Measurements from ENCODE around the gene CTDSPL.

DNA sequence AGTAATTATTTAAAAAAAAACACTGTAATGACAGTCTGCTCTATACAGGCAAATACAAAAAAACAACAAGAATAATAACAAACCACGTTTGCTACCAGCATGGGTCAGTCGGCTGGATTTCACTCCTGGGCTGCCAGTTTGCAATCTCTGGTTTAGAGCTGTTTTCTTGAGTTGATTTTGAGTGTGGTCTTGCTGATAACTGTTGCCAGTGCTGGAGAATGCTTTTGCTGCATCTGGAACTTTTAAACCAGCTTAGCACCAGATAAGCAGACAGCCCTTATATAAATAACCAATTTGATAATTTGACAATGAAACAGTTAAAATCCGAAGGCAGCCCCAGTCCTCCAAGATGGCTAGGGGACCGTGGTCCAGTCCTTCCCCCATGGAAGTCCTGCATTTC, 14.0 kb upstream of the CTDSPL start:
- TF ChIP-seq POLR2A (IDR thresholded peaks at IDR 0.05; ENCODE audit: borderline replicate concordance, extremely low read depth, insufficient read depth, insufficient read length) (no peak), ZNF274 (IDR thresholded peaks at IDR 0.05; ENCODE audit: low read depth, low read length) (no peak), YY1 (IDR thresholded peaks at IDR 0.05; ENCODE audit: extremely low read depth, insufficient replicate concordance, low read depth, low read length) (no peak), EZH2 (IDR thresholded peaks at IDR 0.05) (no peak), POLR2AphosphoS5 (IDR thresholded peaks at IDR 0.05; ENCODE audit: low read depth, low read length) (no peak), CEBPB (IDR thresholded peaks at IDR 0.05; ENCODE audit: low read depth) (no peak), JUND (IDR thresholded peaks at IDR 0.05) (no peak), EZH2phosphoT487 (IDR thresholded peaks at IDR 0.05; ENCODE audit: borderline replicate concordance) (no peak), FOSL1 (IDR thresholded peaks at IDR 0.05; ENCODE audit: low read depth) (no peak), SRF (IDR thresholded peaks at IDR 0.05; ENCODE audit: low read depth) (no peak)
- TF ChIP-seq, protein P1, sequence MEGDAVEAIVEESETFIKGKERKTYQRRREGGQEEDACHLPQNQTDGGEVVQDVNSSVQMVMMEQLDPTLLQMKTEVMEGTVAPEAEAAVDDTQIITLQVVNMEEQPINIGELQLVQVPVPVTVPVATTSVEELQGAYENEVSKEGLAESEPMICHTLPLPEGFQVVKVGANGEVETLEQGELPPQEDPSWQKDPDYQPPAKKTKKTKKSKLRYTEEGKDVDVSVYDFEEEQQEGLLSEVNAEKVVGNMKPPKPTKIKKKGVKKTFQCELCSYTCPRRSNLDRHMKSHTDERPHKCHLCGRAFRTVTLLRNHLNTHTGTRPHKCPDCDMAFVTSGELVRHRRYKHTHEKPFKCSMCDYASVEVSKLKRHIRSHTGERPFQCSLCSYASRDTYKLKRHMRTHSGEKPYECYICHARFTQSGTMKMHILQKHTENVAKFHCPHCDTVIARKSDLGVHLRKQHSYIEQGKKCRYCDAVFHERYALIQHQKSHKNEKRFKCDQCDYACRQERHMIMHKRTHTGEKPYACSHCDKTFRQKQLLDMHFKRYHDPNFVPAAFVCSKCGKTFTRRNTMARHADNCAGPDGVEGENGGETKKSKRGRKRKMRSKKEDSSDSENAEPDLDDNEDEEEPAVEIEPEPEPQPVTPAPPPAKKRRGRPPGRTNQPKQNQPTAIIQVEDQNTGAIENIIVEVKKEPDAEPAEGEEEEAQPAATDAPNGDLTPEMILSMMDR (IDR thresholded peaks at IDR 0.05 in 2 of 3, conservative IDR thresholded peaks at IDR 0.05 in 1 of 3; ENCODE audit: borderline replicate concordance in 1 of 3, insufficient read depth in 1 of 3, low read depth in 2 of 3, low read length in 2 of 3): no peak
- TF ChIP-seq, protein P2, sequence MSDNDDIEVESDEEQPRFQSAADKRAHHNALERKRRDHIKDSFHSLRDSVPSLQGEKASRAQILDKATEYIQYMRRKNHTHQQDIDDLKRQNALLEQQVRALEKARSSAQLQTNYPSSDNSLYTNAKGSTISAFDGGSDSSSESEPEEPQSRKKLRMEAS (IDR thresholded peaks at IDR 0.05): no peak
- TF ChIP-seq, protein P3, sequence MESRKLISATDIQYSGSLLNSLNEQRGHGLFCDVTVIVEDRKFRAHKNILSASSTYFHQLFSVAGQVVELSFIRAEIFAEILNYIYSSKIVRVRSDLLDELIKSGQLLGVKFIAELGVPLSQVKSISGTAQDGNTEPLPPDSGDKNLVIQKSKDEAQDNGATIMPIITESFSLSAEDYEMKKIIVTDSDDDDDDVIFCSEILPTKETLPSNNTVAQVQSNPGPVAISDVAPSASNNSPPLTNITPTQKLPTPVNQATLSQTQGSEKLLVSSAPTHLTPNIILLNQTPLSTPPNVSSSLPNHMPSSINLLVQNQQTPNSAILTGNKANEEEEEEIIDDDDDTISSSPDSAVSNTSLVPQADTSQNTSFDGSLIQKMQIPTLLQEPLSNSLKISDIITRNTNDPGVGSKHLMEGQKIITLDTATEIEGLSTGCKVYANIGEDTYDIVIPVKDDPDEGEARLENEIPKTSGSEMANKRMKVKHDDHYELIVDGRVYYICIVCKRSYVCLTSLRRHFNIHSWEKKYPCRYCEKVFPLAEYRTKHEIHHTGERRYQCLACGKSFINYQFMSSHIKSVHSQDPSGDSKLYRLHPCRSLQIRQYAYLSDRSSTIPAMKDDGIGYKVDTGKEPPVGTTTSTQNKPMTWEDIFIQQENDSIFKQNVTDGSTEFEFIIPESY (IDR thresholded peaks at IDR 0.05; ENCODE audit: extremely low read depth, insufficient replicate concordance, low read length): no peak
- TF ChIP-seq, protein P4, sequence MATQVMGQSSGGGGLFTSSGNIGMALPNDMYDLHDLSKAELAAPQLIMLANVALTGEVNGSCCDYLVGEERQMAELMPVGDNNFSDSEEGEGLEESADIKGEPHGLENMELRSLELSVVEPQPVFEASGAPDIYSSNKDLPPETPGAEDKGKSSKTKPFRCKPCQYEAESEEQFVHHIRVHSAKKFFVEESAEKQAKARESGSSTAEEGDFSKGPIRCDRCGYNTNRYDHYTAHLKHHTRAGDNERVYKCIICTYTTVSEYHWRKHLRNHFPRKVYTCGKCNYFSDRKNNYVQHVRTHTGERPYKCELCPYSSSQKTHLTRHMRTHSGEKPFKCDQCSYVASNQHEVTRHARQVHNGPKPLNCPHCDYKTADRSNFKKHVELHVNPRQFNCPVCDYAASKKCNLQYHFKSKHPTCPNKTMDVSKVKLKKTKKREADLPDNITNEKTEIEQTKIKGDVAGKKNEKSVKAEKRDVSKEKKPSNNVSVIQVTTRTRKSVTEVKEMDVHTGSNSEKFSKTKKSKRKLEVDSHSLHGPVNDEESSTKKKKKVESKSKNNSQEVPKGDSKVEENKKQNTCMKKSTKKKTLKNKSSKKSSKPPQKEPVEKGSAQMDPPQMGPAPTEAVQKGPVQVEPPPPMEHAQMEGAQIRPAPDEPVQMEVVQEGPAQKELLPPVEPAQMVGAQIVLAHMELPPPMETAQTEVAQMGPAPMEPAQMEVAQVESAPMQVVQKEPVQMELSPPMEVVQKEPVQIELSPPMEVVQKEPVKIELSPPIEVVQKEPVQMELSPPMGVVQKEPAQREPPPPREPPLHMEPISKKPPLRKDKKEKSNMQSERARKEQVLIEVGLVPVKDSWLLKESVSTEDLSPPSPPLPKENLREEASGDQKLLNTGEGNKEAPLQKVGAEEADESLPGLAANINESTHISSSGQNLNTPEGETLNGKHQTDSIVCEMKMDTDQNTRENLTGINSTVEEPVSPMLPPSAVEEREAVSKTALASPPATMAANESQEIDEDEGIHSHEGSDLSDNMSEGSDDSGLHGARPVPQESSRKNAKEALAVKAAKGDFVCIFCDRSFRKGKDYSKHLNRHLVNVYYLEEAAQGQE (IDR thresholded peaks at IDR 0.05; ENCODE audit: low read depth): no peak

Data from HCT116 (cell line).